ENCODE measurements around the gene UQCR11.

DNA sequence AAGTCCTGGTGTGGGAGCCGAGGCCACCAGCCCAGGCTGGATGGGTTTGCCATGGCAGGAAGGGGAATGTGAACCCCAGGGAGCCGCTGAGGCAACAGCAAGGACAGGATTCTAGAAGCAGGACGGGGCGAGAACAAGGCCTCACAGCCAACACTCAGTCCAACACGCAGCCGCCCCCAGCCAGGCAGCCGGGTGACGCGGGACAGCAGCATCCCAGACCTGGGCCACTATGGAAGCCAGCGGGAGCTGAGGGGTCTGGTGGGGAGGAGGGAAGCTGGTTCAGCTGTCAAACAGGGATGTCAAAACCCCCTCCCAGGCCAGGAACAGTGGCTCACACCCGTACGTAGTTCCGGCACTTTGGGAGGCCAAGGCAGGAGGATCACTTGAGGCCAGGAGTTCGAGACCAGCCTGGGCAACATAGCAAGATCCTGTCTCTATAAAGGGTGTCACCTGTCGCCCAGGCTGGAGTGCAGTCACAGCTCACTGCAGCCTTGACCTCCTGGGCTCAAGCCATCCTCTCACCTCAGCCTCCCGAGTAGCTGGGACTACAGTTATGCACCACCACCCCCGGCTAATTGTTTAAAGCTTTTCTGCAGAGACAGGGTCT is 43.9 kb downstream of the UQCR11 start:
- TF ChIP-seq TAF1 (IDR thresholded peaks at IDR 0.05; ENCODE audit: low read depth) (no peak), EGR1 (IDR thresholded peaks at IDR 0.05) (no peak), YY1 (IDR thresholded peaks at IDR 0.05; ENCODE audit: low read depth) (no peak), NFIC (IDR thresholded peaks at IDR 0.05) (no peak), EP300 (IDR thresholded peaks at IDR 0.05; ENCODE audit: borderline replicate concordance) (no peak), RAD21 (IDR thresholded peaks at IDR 0.05; ENCODE audit: low read depth) (no peak), TEAD4 (IDR thresholded peaks at IDR 0.05) (no peak)
- TF ChIP-seq, protein P1, sequence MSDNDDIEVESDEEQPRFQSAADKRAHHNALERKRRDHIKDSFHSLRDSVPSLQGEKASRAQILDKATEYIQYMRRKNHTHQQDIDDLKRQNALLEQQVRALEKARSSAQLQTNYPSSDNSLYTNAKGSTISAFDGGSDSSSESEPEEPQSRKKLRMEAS (IDR thresholded peaks at IDR 0.05): no peak
- TF ChIP-seq, protein P2, sequence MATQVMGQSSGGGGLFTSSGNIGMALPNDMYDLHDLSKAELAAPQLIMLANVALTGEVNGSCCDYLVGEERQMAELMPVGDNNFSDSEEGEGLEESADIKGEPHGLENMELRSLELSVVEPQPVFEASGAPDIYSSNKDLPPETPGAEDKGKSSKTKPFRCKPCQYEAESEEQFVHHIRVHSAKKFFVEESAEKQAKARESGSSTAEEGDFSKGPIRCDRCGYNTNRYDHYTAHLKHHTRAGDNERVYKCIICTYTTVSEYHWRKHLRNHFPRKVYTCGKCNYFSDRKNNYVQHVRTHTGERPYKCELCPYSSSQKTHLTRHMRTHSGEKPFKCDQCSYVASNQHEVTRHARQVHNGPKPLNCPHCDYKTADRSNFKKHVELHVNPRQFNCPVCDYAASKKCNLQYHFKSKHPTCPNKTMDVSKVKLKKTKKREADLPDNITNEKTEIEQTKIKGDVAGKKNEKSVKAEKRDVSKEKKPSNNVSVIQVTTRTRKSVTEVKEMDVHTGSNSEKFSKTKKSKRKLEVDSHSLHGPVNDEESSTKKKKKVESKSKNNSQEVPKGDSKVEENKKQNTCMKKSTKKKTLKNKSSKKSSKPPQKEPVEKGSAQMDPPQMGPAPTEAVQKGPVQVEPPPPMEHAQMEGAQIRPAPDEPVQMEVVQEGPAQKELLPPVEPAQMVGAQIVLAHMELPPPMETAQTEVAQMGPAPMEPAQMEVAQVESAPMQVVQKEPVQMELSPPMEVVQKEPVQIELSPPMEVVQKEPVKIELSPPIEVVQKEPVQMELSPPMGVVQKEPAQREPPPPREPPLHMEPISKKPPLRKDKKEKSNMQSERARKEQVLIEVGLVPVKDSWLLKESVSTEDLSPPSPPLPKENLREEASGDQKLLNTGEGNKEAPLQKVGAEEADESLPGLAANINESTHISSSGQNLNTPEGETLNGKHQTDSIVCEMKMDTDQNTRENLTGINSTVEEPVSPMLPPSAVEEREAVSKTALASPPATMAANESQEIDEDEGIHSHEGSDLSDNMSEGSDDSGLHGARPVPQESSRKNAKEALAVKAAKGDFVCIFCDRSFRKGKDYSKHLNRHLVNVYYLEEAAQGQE (IDR thresholded peaks at IDR 0.05; ENCODE audit: low read depth): no peak
- TF ChIP-seq, protein P3, sequence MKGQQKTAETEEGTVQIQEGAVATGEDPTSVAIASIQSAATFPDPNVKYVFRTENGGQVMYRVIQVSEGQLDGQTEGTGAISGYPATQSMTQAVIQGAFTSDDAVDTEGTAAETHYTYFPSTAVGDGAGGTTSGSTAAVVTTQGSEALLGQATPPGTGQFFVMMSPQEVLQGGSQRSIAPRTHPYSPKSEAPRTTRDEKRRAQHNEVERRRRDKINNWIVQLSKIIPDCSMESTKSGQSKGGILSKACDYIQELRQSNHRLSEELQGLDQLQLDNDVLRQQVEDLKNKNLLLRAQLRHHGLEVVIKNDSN (IDR thresholded peaks at IDR 0.05): no peak
